T47D (cell line): Measurements from ENCODE around the gene CNPPD1.
A peak's percentile ranks its signal among the peaks of the same experiment; 100 is the strongest.

Experiments used
- DNase-seq, 2 experiments: peaks; one replicate each; pipeline versions ENCODE4 v3.0.0 to v3.0.0-alpha.2; 2011 to 2012; ENCODE audit warnings: low read depth in 1 of 2, low spot score in 1 of 2
- JUND ChIP-seq: IDR thresholded peaks from 2 replicates; pipeline ENCODE4 v1.6.1; 2012; ENCODE audit warnings: low read depth
- in situ Hi-C: cut with HindIII; loops from 2 replicates; pipeline ENCODE4 v1.10.0; 2016; ENCODE audit warnings: low sequenced_read_pairs, low pct_unique_long_range_greater_than_20kb

Gene CNPPD1

GRCh38 chr2:219171231-219171651, 5.5 kb downstream of the CNPPD1 start:
- DNase-seq: peak; percentile 21 to 63
- in situ Hi-C loops: no loop called here
- no peak for TF ChIP-seq JUND

DNA sequence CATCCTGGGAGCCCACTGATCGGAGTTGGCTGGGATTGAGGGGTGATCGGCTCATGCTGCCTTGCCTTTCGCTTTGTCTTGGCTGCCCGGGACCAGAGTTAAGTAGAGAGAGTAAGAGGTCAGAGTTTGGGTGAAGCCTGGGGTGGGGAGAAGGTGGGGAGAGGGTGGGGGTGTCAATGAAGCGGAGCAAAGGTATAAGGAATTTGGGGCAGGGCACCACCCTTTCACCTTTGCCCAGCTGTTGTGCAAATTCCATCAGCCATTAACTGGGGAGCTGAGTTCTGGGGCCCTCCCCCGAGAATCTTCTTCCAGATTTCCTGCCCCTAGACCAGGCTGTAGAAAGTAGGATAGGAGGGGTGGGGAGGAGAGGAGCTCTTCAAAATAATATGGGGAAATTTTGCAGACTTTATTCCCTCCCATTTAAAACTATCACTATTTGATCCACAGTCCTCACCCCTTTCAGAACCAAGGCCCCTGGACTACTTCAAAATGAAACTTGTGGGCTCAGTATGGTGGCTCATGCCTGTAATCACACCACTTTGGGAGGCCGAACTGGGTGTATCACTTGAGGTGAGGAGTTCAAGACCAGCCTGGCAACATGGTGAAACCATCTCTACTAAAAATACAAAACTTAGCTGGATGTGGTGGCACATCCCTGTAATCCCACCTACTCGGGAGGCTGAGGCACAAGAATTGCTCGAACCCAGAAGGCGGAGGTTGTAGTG, 6.6 kb downstream of the CNPPD1 start, which contains the start of gene SLC23A3:
SLC23A3 (minus strand) TSS at position 100 of the 725 bp plus-strand sequence; CDS start at position 55, 45 bp downstream.
- in situ Hi-C loops: no loop called here
- DNase-seq: no peak
- TF ChIP-seq JUND: no peak

- in situ Hi-C loops: no loop called here
- no peak for DNase-seq
- TF ChIP-seq JUND: no peak
These were observed 7.8 kb downstream of the CNPPD1 start for GRCh38 chr2:219168932-219169331.

DNA sequence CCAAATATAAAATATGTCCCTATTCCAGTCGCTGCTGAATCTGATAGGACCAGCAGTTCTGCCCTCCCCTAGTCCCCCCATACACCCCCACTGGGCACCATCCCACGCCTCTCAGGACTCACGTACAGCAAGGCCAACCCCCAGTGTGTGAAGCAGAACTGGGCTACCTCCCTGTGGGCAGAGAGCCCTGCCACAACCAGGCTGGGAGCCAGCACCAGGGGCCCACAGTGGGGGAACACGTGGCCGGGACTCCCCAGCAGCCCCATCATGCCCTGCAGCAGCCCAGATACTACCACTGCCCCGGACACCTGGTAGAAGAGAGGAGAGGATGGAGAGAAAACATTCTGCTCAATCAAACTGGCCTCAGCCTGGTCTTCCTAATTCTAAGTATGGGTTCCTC, 8.2 kb downstream of the CNPPD1 start:
- no peak for TF ChIP-seq JUND

GRCh38 chr2:219167997-219168396, 8.7 kb downstream of the CNPPD1 start:
- in situ Hi-C loops: no loop called here
- no peak for DNase-seq
- TF ChIP-seq JUND: no peak

More for the DNA sequence above, 8.2 kb downstream of the CNPPD1 start:
- no peak for DNase-seq
- in situ Hi-C loops: no loop called here

- in situ Hi-C loops: no loop called here
- no peak for DNase-seq
- TF ChIP-seq JUND: no peak
These were observed 11.4 kb downstream of the CNPPD1 start for GRCh38 chr2:219165058-219165911.

DNA sequence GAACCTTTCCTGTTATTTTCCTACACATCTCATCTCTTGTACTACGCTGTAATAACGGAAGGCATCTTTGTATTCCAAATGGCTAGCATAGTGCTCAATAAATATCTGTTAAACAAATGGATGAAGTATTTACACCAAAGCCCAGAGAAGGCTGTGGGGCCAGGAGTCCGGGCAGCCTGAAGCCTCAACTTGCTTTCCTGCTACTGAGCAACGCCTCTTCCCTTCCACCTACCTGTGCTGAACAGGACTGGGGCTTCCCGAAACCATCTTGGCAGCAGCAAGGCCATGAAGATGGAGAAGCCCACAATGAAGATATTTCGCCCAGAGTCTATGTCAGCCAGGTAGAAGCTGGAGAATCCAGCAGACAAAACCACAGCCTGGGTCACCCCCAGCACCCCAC, 13.6 kb downstream of the CNPPD1 start:
- DNase-seq: no peak
- TF ChIP-seq JUND: no peak
- in situ Hi-C loops: no loop called here

DNA sequence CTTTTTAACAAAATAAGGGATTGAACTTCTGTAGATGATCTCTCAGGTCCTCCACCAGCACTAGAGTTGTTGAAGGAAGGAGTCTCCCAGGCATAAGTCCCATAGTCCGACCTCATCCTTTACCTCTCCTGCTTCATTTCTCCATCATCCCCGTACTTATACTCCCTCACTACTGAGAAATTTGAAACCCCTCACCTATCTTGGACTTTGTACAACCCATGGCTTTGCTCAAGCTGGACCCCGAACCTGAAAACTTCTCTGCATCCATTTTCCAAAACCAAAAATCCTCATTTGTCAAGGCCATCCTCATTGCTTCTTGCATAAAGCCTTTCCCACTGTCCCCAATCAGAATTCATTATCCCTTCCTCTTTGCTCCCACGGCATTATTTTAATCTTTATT, 15.6 kb downstream of the CNPPD1 start:
- in situ Hi-C loops: no loop called here
- no peak for DNase-seq
- TF ChIP-seq JUND: no peak

DNA sequence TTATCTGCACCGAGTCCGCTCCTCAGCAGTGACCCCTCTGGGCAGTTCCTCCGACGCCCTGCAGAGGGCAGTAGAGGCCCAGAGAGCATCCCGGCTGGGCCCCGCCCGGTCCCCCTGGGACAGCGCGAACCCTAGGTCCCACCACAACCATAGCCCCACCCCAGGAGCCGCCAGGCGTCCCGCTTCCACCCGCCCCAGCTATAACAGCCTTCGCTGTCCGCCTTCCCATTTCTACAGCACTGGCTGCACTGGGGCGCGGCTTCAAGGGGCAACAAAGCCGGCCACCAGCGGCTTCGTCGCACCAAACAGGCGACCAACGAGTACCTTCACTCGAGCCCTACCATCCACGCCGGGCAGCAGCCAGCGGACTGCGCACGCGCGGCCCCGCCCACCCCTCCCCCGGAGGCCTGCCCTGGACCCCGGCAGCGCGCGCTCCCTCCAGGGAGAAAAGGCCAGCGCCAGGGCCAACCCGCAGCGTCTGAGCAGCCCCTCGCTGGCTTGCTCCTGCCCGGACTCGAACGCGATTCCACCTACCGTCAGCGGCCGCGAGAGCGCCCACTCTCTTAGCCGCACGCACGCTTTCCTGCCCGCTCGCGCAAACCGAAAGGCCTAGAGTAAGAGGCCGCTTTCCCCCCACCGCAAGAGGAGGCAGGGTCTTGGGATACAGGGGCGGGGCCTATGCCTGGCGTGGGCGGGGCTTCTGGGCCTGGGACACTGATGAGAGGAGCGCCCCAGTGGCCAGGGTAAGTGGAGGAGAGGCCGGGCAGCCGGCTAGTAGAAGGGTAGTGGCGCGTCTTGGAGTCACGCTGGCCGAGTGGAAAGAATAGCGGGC, 16.3 kb downstream of the CNPPD1 start, which contains the start of gene NHEJ1:
NHEJ1 (minus strand) TSS at position 630 of the 832 bp plus-strand sequence. CDS start 2,453 bp downstream, outside the sequence.
- no peak for TF ChIP-seq JUND
- in situ Hi-C loops: no loop called here
- peak; percentile 83 to 95 for DNase-seq

DNA sequence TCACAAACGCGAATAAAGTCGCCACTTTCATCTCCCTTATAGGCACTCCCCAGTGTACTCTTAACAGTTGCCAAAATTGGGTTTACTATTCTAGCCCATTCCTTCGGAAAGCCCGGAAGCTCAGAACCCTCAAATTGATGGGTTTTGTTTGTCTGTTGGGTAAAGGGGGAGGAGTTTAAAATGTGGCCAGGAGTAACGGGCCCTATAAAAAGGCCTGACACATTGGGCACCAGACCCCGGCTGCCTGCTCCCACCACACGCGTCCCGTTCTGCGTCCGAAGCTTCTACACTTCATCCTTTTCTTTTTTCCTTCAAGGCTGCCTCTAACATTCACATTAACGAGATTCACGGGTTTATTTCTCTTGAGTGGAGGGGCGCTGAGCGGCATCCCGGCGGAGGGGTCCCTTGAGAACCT, 16.9 kb downstream of the CNPPD1 start:
- no peak for TF ChIP-seq JUND
- in situ Hi-C loops: no loop called here
- no peak for DNase-seq

GRCh38 chr2:219158586-219158985, 18.1 kb downstream of the CNPPD1 start:
- DNase-seq: no peak
- no peak for TF ChIP-seq JUND
- in situ Hi-C loops: no loop called here

- no peak for TF ChIP-seq JUND
- DNase-seq: no peak
- in situ Hi-C loops: no loop called here
These were observed 18.7 kb downstream of the CNPPD1 start for GRCh38 chr2:219158025-219158424.
